Uterus (tissue), 2 donors: Measurements from ENCODE around the gene ENTPD7.

Source experiments
- CTCF ChIP-seq, 4 experiments: fragments of 200-600 bp in 2 of 4; fragments of 450-650 bp in 2 of 4; sonication (generic) in 2 of 4; IDR thresholded peaks; one replicate each; pipeline ENCODE4 v1.5.1; 2016 to 2019; ENCODE audit warnings: antibody characterized with exemption in 4 of 4, mild to moderate bottlenecking in 2 of 4, moderate library complexity in 1 of 4
- POLR2A ChIP-seq, 2 donors: fragments of 450-650 bp; IDR thresholded peaks; one replicate each; pipeline ENCODE4 v1.6.1; 2016; ENCODE audit warnings: antibody characterized with exemption in 2 of 2, mild to moderate bottlenecking in 1 of 2, moderate library complexity in 1 of 2

DNA sequence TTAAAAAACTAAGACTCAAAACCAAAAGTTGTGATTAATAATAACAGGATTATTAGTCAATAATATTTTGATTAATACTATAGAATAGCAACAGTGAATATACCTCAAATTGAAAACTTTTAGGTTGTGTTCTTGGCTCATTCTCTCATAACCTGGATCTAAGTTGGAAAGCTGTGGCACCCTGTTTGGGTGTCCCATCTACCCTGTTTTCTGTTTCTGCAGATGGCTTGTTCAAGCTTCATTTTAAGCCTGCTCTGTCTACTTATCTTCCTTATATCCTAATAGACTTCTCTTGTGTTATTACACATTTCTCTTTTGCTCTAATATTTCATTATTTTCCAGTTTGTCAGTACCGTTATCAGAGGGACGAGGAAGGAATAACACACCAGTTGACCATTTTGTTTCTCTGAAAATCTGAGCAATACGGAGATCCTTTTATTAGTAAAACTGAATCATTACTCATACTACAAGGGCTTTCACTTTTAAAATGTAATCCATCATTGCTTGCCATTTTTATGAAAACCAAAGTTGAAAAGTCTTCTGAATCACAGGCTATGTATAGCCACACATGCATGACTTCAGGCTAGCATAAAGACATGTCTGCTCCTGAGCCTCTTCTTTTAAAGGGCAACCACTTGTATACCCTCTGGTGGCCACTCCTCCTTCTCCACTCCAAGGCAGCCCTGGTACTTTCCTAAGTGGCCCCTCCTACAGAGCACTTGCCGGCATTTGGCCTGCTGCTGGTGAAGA is 50.3 kb downstream of the ENTPD7 start:
- TF ChIP-seq CTCF (IDR thresholded peaks at IDR 0.05) (no peak), POLR2A (IDR thresholded peaks at IDR 0.05) (no peak)
